HG03025 (cell line): ENCODE measurements around the gene PTPRN2.

Experiments
- ATAC-seq: cut with Tn5 transposase; IDR thresholded peaks from one replicate; pipeline ENCODE4 v1.9.1; 2021; ENCODE audit warnings: mild to moderate bottlenecking, moderate library complexity; ENCODE audit not compliant: unreplicated experiment, low FRiP score

The PTPRN2 gene

DNA sequence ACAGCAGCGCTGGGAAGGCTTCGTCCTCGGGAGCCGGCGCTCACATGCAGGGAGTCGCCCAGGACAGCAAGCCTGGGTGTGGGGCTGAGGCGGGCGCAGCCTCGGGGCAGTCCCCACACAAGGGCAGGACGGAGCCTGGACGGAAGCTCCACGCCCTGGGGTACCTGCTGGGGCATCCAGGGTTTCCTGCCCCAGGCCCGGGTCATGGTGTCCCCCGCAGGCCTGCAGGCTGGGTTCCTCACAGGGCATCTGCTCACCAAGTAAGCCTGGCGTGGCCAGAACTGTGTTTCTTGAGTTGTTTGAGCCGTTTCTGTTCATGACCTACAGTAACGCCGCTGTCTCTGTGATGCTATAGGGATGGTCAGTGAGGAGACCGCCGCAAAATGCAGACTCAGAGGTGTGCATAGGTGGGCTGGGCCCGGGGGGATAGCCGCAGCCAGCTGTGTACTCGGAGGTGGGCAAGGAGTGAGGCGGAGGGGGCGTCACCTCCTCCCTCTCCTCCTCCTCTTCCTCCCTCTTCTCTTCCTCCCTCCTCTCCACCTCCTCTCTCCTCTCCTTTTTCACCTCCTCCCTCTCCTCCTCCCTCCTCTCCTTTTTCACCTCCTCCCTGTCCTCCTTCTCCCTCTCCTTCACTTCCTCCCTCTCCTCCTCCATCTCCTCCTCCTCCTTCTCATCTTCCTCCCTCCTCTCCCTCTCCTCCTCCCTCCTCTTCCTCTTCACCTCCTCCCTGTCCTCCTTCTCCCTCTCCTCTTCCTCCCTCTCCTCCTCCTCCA is 811.9 kb downstream of the PTPRN2 start:
- ATAC-seq, result no peak

DNA sequence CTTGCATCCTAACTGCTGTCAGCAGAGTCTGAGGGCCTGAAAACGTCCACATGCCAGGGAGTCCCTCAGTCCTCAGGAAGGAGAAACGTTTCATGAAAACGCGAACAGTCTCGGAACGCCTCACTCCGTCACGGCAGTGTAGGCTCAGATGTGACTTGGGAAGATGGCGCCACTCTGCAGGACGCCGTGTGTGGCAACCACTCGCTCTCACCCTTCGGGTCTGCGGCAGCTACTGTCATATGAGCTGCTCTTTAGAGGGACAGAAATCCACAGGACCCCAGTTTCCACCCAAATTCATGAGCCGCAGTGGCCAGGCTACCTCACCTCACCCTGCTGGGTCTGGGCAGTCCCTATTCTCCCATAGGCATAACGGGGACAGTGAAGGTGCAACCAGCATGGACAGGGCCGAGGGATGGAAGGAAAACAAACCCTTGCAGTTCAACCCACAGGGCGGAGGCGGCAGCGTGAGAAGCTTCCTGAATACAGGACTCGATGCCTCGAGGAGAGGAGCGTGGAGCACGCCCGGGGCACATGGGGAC is 812.5 kb downstream of the PTPRN2 start:
- no peak for ATAC-seq

DNA sequence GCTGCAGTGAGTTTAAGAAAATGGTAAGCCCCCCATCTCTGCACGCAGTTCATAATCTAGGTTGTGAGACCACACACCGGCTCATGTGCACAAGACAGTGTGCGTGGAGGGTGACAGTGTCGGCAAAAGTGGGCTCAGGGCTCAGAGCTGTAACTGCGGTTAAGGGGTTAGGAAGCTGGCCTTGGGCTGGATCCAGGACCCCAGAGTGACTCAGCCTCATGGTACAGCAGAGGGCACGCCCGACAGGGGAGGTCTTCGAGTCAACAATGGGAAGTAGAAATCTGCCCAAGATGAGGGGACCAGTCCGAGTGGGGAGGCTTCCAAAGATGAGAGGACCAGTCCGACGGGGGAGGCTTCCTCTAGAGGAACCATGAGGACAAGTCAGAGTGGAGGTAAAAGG is 813.1 kb downstream of the PTPRN2 start:
- no peak for ATAC-seq

DNA sequence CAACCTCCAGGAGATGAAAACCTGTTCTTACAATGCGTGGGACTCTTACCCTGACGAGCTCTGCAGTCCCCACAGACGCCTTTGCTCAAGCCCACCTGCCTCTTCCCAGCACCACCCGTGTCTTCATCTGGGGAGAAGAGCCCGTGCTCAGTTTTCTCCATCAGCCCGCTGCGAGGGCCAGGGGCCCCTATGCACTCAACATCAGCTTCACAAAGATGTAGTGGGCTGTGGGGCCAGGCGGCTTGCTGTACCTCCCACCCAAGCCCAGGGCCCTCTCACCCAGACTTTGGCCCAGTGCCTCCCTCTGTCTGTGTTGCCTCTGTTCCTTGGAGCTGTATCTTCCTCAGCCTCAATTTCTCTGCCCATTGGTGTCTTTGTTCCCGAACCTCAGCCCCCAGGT is 814.3 kb downstream of the PTPRN2 start:
- ATAC-seq, result no peak

DNA sequence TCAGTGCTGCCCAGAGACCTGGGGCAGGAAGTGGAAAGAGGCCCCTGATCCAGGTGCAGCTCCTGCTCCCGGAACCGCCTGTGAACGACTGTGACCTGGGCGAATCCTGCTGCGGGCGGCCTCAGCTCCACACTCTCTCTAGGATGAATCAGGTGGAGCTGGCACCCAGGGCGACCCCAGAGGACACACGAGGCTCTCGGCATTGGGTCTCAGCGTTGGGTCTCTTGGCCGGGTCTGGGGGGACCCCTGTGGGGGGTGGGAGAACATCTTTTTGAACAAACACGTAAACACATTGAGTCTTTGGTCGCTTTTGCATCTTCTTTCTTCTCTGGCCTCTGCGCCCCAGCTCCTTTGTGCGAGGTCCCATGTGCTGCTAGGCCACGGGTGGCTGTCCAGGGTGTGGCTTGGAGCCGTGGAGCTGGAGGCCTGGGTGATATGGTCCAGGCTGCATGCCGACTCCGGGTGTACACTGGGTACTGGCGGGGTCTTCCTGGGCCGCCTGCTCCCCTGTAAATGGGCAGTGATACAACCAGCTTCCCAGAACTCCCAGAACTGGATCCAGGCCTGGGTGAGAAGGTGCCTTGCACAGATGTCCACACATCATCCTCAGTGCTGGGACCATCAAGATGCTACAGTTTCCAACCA is 815.0 kb downstream of the PTPRN2 start:
- no peak for ATAC-seq

DNA sequence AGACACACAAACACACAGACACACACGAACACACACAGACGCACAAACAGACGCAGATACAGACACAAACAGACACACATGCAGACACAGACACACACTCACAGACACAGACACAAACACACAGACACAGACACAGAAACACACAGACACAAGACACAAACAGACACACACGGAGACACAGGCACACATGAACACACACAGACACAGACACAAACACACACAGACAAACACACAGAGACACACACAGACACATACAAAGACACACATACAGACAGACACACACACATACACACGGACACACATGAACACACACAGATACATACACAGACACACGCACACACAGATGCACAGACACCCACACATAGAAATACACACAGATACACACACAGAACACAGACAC is 815.9 kb downstream of the PTPRN2 start:
- ATAC-seq, result no peak

DNA sequence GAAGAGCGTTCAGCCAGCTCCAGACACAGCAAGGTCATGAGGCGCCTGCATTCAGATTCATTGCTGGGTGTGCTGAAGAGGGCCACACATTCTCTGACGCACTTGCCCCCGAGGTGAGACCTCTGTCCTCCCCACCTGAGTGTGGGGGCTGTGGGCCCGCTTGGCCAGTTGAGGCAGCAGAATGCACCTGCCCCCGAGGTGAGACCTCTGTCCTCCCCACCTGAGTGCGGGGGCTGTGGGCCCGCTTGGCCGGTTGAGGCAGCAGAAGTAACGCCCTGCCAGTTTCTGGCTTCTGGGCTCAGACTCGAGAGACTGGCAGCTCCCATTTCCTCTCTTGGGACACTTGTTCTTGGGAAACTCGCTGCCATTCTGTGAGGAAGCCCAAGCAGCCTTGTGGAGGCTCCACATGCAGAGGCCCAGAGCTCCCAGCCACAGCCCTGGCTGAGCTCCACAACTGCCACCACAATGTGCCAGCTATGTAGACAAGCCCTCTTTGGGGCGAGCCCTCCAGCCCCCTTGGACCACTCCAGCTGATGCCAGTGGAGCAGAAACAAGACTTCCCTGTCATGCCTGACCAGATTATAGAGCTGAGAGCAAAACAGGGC is 816.8 kb downstream of the PTPRN2 start:
- ATAC-seq, result no peak

DNA sequence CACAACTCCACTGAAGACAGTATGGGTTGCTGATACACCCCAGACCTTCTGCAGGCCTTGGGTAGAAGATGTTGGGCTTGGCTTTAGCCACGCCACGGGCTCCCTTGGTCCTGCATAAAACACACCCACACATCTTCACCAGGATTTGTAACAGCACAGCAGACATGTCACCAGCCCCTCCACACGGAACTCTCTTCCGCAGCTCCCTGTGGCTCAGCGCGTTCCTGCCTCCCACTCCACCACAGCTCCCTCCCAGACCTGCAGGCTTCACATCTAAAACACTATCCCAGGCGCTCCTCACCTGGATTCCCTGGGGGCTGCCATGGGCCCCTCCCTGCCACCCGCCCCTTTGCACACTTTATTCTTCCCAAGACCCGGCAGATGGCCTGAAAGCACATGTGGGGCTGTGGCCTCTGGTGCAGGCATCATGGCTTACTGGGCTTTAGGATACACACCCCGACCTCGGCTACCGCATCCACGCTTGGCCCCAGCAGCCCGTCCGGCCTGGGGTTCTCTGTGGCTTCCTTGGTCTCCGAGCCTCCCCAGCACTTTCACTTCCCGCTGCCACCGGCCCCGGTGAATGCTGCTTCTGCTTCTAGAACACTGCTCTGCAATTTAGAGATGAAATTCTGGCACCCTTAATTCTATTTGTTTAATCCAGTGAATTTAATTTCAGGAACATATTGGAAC is 818.0 kb downstream of the PTPRN2 start:
- no peak for ATAC-seq

DNA sequence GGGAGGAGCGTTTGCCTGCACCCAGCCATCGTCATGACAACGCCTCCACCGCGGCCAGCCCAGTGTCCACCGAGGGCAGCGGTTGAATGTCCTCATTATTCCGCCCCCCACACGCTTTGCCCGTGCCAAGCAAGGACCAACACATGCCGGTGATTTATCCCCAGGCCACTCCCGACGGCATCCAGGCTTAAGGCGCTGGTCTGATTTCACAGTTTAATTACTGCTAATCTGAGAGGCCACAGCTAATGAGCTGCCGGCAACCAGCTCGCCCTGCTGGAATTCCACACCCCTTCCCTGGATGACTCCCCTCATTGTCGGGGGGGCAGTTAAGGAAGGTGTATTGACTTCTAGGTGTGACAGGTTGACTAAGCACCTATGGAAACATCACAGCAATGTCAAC is 818.5 kb downstream of the PTPRN2 start:
- ATAC-seq, result no peak

DNA sequence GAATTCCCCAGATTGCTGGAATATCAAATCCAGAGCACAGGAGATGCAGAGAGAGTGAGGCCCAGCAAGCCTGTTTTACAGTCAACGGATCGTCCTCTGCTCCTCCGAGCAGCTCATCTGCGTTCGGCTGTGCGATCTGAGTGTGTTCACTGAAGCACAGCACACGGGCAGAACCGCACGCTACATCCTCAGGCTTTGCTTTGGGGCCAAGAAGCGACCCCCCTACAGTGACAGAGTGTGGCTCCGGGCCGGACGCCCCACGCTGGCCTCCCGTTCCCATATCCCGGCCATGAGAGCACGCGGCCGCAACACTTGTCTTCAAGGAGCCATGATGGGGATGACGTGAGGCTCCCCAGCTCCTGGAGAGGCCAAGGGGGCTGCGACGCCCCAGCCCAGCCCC is 819.4 kb downstream of the PTPRN2 start:
- no peak for ATAC-seq

DNA sequence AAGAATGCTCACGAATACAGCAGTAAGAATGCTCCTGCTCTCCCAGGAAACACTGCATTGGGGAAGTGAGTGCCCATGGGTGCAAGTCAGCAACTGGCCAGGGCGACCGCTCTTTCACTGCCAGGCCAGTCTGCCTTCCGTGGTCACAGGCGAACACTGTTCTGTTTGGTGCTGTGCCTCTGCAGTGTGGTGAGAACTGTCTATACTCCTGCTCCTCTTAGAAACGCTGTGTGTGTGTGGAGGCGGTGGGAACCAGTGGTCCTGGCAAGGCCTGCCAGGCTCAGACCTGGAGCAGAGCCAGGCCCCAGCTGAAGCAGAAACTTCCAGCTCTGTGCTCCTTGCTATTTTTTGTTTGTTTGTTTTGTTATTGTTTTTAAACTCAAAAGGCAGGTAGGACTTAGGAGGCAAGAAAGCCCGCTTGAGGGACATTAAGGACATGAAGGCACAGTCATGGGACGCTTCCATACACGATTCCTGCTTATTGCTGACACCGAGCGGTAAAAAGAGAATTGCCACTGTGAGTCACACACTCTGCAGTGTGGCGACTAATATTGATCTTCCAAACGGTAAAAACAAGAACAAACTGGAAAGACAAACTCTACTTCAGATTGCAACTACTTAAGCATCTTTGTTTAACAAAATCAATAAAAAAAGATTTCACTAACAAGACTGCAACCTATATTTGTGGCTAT is 820.0 kb downstream of the PTPRN2 start:
- no peak for ATAC-seq

DNA sequence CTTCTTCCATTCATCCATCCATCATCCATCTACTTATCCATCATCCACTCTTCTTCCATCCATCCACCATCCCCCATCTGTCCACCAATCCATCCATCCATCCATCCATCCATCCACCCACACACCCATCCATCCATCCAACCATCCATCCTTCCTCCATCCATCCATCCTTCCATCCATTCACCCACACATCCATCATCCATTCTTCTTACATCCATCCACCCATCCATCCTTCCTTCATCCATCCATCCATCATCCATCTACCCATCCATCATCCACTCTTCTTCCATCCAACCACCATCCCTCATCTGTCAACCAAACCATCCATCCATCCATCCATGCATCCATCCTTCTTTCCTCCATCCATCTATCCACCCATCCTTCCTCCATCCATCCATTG is 821.5 kb downstream of the PTPRN2 start:
- no peak for ATAC-seq

DNA sequence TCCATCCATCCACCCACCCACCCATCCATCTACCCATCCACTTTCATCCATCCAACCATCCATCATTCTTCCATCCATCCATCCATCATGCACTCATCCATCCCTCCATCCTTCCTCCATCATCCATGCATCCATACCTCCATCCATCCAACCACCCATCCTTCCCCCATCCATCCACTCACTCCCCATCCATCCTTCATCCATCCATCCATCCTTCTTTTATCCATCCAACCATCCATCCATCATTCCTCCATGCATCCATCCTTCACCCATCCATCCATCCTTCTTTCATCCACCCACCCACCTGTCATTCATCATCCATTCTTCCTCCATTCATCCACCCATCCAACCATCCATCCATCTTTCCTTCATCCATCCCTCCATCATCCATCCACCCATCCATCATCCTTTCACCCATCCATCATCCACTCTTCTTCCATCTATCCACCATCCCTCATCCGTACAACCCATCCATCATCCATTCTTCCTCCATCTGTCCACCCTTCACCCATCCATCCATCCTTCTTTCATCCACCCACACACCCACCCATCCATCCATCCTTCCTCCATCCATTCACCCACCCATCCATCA is 822.6 kb downstream of the PTPRN2 start:
- ATAC-seq, result no peak

DNA sequence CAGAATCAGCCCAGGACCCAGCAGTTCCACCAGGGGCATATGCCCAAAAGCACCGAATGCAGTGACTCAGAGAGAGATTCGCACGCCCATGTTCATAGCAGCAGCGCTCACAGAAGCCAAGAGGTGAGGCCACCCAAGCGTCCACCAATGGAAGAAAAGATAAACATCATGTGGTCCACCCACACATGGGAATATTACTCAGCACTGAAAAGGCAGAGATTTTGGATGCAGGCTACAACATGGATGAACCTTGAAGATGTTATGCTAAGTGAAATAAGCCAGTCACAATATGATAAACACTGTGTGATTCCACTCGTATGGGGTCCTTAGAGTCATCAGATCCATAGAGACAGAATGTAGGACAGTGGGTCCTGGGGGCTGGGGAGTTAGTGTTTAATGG is 823.4 kb downstream of the PTPRN2 start:
- no peak for ATAC-seq

DNA sequence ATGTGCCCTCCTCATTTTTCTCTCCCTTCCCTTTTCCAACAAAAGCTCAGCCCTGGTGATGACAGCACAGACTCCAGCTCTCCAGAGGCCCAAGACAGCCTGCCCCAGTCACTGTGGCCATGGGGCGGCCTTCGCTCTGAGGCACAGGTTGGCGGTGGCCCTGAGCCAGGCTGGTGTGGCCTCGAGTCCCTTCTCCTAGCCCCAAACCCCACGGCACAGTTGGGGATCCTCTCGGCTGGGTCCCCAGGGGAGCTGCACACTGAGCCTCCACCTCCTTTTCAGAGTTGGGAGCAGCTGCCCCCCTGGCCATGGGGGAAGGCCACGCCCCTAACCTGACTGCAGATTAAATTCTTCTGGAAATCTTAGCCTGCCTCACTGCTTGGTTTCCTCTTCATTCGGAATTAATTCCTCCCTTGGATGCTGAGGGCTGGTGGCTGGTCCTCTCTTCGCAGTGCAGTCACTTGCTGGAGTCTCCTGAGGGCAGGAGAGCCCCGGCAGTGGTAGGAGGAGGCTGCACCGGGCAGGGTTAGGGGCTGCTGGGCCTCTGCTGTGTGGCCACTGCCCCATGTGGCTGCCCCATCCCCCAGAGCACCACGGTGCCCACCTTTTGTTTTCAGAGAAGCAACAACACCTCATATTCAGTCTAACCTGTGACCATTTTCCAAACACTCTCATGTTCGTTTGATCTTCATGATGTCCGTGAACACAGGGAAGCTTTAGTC is 824.2 kb downstream of the PTPRN2 start:
- ATAC-seq, result no peak

DNA sequence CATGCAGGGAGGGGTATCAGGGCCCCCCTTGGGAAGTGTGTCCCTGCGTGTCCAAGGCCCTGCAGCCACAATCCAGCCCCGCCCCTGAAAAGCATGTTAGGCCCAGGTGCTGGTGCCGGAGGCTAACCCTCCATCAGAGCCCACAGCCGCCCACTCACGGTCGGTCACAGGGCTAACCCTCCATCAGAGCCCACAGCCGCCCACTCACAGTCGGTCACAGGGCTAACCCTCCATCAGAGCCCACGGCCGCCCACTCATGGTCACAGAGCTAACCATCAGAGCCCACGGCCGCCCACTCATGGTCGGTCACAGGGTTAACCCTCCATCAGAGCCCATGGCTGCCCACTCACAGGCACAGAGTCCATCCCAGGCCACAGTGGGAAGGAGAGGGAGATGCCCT is 824.8 kb downstream of the PTPRN2 start:
- no peak for ATAC-seq

DNA sequence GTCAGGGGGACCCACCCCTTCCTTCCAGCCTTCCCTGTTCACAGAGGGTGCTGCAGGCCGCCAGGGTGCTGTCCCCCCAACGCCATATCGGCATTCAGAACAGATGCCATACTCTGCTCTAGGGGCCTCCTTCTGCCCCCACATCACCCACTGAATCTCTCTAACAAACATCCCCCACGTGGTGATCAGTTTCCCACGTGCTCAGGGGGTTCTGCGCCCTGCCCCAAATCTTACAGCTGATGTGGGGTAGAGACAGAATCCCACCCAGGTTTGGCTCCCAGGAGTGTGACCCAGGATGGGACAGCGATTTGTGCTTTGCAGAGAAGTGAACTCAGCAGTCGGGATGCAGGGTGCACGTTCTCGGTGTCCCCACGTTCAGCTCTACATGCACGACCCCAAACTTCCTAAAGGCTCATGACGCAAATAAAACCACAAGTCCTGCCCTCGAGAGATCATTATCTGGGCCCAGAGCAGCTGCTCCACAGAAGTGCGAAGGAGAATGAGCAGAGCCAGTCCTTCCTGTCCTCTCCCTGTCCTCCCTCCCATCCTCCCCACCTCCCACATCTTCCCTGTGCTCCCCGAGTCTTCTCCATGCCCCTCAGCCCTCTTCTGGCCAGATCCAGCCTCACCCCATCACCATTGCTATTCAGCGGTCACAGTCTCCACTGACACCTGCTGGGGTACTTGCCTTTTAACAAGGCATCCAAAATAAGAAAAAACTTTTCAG is 827.5 kb downstream of the PTPRN2 start:
- ATAC-seq, result no peak

DNA sequence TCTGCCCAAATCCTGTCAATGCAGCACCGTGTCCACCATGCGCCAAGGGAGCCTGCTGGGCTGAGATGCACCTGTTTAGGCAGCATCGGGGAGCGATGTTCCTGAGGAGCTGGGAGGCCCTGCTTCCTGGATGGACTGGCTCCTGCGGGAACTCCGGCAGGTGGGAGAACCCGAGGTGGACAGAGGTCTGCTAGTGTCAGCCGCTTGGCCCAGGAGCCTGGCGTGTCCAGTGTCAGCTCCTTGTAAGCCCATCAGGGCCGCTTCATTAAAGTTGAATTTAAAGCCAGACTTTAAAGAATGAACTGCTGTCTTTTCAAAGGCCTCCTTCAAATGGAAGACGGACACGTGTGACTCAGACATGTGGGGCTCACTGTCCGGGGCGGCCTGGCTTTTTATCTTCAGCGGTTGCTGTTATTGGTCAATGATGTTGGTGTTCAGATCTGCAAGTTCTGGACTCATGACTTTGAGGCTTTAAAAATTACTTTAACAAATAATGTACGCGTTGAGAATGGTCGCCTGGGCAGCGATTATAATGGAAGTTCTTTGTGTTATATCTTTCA is 828.3 kb downstream of the PTPRN2 start:
- no peak for ATAC-seq
